Adipose tissue (tissue), 3 donors: ENCODE results near the gene GRIA1. TPM values are rescaled to one million over a fixed set of nuclear protein-coding genes. Genes with fewer than 3 reads are reported as not detected.
"Not testable (repeated sequence)": the region's sequence is repeated elsewhere in the genome, so short reads cannot be mapped to it uniquely, and the experiment has no call there.

Experiments
- H3K27ac ChIP-seq: one replicate; pipeline ENCODE4 v1.5.1; 2013; ENCODE audit warnings: low read depth, low read length
- WGBS, 3 donors: extraction: QIAGEN DNeasy Blood & Tissue Kit; methylation state at CpG; one replicate each; pipeline ENCODE4 v1.1.7; 2013; 5-methylcytosine and 5-hydroxymethylcytosine counted together
- polyA plus RNA-seq, 3 donors: library from polyadenylated mRNA; stranded (reverse); fragments of 200-250 nt; gene quantifications; one replicate each; pipeline ENCODE4 v1.2.3, GENCODE V29; 2013
- donor health status: healthy with polysubstance abuse.
- donor health status: Bipolar disorder and iron deficiency.
- donor health status: healthy.

Gene GRIA1
- polyA plus RNA-seq, 3 donors, result 0.02 to 0.45 (median 0.18) TPM

- WGBS, 3 donors, result 40 to 69% (median 43%) methylated on average over 3 of the region's 3 CpGs
These were observed 332.6 kb downstream of the GRIA1 start for GRCh38 chr5:153823036-153823435.

GRCh38 chr5:153824909-153825308 is 334.4 kb downstream of the GRIA1 start:
- no peak overlapping the region for H3K27ac ChIP-seq
- WGBS, 3 donors, result 31 to 56% (median 49%) methylated on average over 6 of the region's 6 CpGs

More at GRCh38 chr5:153823036-153823435, 332.6 kb downstream of the GRIA1 start:
- no peak overlapping the region for H3K27ac ChIP-seq

- H3K27ac ChIP-seq, result no peak overlapping the region
- WGBS, 3 donors, result 58 to 69% (median 65%) methylated on average over 4 of the region's 4 CpGs
These were observed 336.9 kb downstream of the GRIA1 start for GRCh38 chr5:153827397-153827796.

GRCh38 chr5:153829510-153830065 is 339.1 kb downstream of the GRIA1 start:
- H3K27ac ChIP-seq, result no peak overlapping the region
- WGBS, 3 donors, result 63 to 78% (median 75%) methylated on average over 8 of the region's 8 CpGs

GRCh38 chr5:153831973-153832372 is 341.5 kb downstream of the GRIA1 start:
- 45 to 58% (median 51%) methylated on average over 2 of the region's 2 CpGs for WGBS, 3 donors

GRCh38 chr5:153835891-153836515 is 345.5 kb downstream of the GRIA1 start:
- no peak overlapping the region for H3K27ac ChIP-seq
- WGBS, 3 donors, result 78 to 85% (median 79%) methylated on average over 4 of the region's 4 CpGs

More at GRCh38 chr5:153831973-153832372, 341.5 kb downstream of the GRIA1 start:
- H3K27ac ChIP-seq, result no peak overlapping the region

- not testable (repeated sequence) for H3K27ac ChIP-seq
- WGBS, 3 donors, result 46 to 83% (median 83%) methylated on average over 6 of the region's 6 CpGs
These were observed 359.0 kb downstream of the GRIA1 start for GRCh38 chr5:153849303-153850113.

GRCh38 chr5:153860195-153860886 is 369.9 kb downstream of the GRIA1 start:
- H3K27ac ChIP-seq, result no peak overlapping the region
- 64 to 69% (median 68%) methylated on average over 4 of the region's 4 CpGs for WGBS, 3 donors

- H3K27ac ChIP-seq, result not testable (repeated sequence)
- WGBS, 3 donors, result 65 to 87% (median 78%) methylated on average over 5 of the region's 5 CpGs
These were observed 372.4 kb downstream of the GRIA1 start for GRCh38 chr5:153862906-153863305.
